ENCODE measurements around the gene SIL1.

GRCh38 chr5:139177809-139178588 is 20.2 kb downstream of the SIL1 start:
- no peak for TF ChIP-seq CTCF (optimal IDR thresholded peaks at IDR 0.05 in 1 of 3, IDR thresholded peaks at IDR 0.05 in 1 of 3, conservative IDR thresholded peaks at IDR 0.05 in 1 of 3; ENCODE audit: extremely low read depth in 1 of 3, insufficient read depth in 2 of 3, low read length in 3 of 3)
- TF ChIP-seq EZH2 (IDR thresholded peaks at IDR 0.05; ENCODE audit: low read length), result no peak
